GM21723 (cell line): Measurements from ENCODE around the gene LAMA3.

Experiments
- ATAC-seq: cut with Tn5 transposase; IDR thresholded peaks from one replicate; pipeline ENCODE4 v1.9.1; 2021; ENCODE audit warnings: mild to moderate bottlenecking, moderate library complexity; ENCODE audit not compliant: unreplicated experiment

LAMA3 gene

GRCh38 chr18:23761941-23762340 is 72.7 kb downstream of the LAMA3 start:
- ATAC-seq, result no peak

GRCh38 chr18:23763343-23763742 is 74.1 kb downstream of the LAMA3 start:
- no peak for ATAC-seq

GRCh38 chr18:23765931-23766330 is 76.7 kb downstream of the LAMA3 start:
- no peak for ATAC-seq

- no peak for ATAC-seq
Measured at GRCh38 chr18:23772327-23773024, 83.2 kb downstream of the LAMA3 start.

GRCh38 chr18:23776306-23776705 is 87.1 kb downstream of the LAMA3 start:
- no peak for ATAC-seq

GRCh38 chr18:23778828-23779227 is 89.6 kb downstream of the LAMA3 start:
- ATAC-seq, result no peak

GRCh38 chr18:23779696-23780303 is 90.5 kb downstream of the LAMA3 start:
- ATAC-seq, result no peak

GRCh38 chr18:23784832-23785245 is 95.6 kb downstream of the LAMA3 start:
- no peak for ATAC-seq

- no peak for ATAC-seq
Measured at GRCh38 chr18:23793051-23793450, 103.8 kb downstream of the LAMA3 start.

GRCh38 chr18:23793985-23794867 is 105.0 kb downstream of the LAMA3 start:
- ATAC-seq, result no peak

- ATAC-seq, result no peak
Measured at GRCh38 chr18:23798249-23798648, 109.0 kb downstream of the LAMA3 start.

GRCh38 chr18:23798824-23799223 is 109.6 kb downstream of the LAMA3 start:
- ATAC-seq, result no peak

- no peak for ATAC-seq
Measured at GRCh38 chr18:23799540-23799939, 110.3 kb downstream of the LAMA3 start.

- no peak for ATAC-seq
Measured at GRCh38 chr18:23800902-23801301, 111.6 kb downstream of the LAMA3 start.

GRCh38 chr18:23802817-23803216 is 113.6 kb downstream of the LAMA3 start:
- ATAC-seq, result no peak

- no peak for ATAC-seq
Measured at GRCh38 chr18:23803755-23804154, 114.5 kb downstream of the LAMA3 start.

GRCh38 chr18:23805898-23806297 is 116.6 kb downstream of the LAMA3 start:
- ATAC-seq, result no peak

- no peak for ATAC-seq
Measured at GRCh38 chr18:23809415-23809814, 120.2 kb downstream of the LAMA3 start.

- no peak for ATAC-seq
Measured at GRCh38 chr18:23810396-23810795, 121.1 kb downstream of the LAMA3 start.

- no peak for ATAC-seq
Measured at GRCh38 chr18:23811176-23811575, 121.9 kb downstream of the LAMA3 start.

GRCh38 chr18:23812546-23813440 is 123.5 kb downstream of the LAMA3 start:
- ATAC-seq, result no peak
